Testis (tissue), 3 donors: Measurements from ENCODE around the gene PNCK. TPM values are rescaled to one million over a fixed set of nuclear protein-coding genes. Genes with fewer than 3 reads are reported as not detected.

ENCODE experiments used
- DNase-seq: peaks from one replicate; pipeline ENCODE4 v3.0.0-alpha.2; 2019
- H3K27ac ChIP-seq, 2 donors: fragments of 200-600 bp; sonication (generic); one replicate each; pipeline ENCODE4 v1.5.1; 2019
- H3K27me3 ChIP-seq: fragments of 200-600 bp; sonication (generic); one replicate; pipeline ENCODE4 v1.5.1; 2019
- H3K36me3 ChIP-seq: fragments of 200-600 bp; sonication (generic); one replicate; pipeline ENCODE4 v1.5.1; 2017; ENCODE audit warnings: low read depth; ENCODE audit errors: missing control alignments
- H3K4me1 ChIP-seq: fragments of 200-600 bp; sonication (generic); one replicate; pipeline ENCODE4 v1.5.1; 2019
- H3K4me3 ChIP-seq, 2 donors: fragments of 200-600 bp; sonication (generic); one replicate each; pipeline ENCODE4 v1.5.1; 2017 to 2019
- H3K9me3 ChIP-seq: fragments of 200-600 bp; sonication (generic); one replicate; pipeline ENCODE4 v1.5.1; 2017
- CTCF ChIP-seq, 3 experiments: fragments of 450-650 bp in 2 of 3; fragments of 200-600 bp in 1 of 3; sonication (generic) in 1 of 3; IDR thresholded peaks; one replicate each; pipeline ENCODE4 v1.5.1; 2016 to 2019; ENCODE audit warnings: antibody characterized with exemption in 3 of 3, mild to moderate bottlenecking in 2 of 3, moderate library complexity in 1 of 3
- POLR2A ChIP-seq: fragments of 450-650 bp; IDR thresholded peaks from one replicate; pipeline ENCODE4 v1.6.1; 2017; ENCODE audit warnings: antibody characterized with exemption, mild to moderate bottlenecking, moderate library complexity
- WGBS, 2 donors: methylation state at CpG; one replicate each; pipeline ENCODE4 v1.1.5; 2018; 5-methylcytosine and 5-hydroxymethylcytosine counted together
- intact Hi-C: fragments of 100-400 bp; cut with DNase I; formaldehyde crosslinking; loops from one replicate; pipeline ENCODE4 v1.15.1; 2023; ENCODE audit warnings: low total_unique reads
- polyA plus RNA-seq: library from polyadenylated mRNA; stranded (reverse); fragments of 350-450 nt; fragmentation: Illumina TruSeq; extraction: RNeasy Lipid Tissue Mini Kit (QIAGEN cat#74804); gene quantifications from one replicate; pipeline ENCODE4 v1.2.3, GENCODE V29; 2014; ENCODE audit warnings: low read depth, low replicate concordance; ENCODE audit not compliant: insufficient read depth
- total RNA-seq, 2 donors: library from RNA; depleted of rRNA; stranded (reverse); fragments of >200 nt; gene quantifications; one replicate each; pipeline ENCODE4 v1.2.3, GENCODE V29; 2016

The PNCK gene
- total and polyA plus RNA-seq, 3 donors from 2014 or later = 19.9 to 51.5 (median 41.0) TPM

- no peak overlapping the region for H3K4me3 ChIP-seq
- H3K36me3 ChIP-seq = no peaks in the 10 kb centered on the region
- H3K4me1 ChIP-seq = no peaks in the 10 kb centered on the region
- intact Hi-C loops = no loop called here
- H3K27me3 ChIP-seq = no peaks in the 10 kb centered on the region
- no peak for DNase-seq
- H3K27ac ChIP-seq = no peak overlapping the region
- 38% methylated on average over 17 of the region's 46 CpGs; no CpG with 5 or more reads in 1 of the 2 donors for WGBS, 2 donors
- TF ChIP-seq CTCF (IDR thresholded peaks at IDR 0.05) = no peak
- TF ChIP-seq POLR2A = no peak
- no peaks in the 10 kb centered on the region for H3K9me3 ChIP-seq
Measured at GRCh38 chrX:153644356-153645125, 29.1 kb downstream of the PNCK start.

GRCh38 chrX:153643431-153644351 is 29.9 kb downstream of the PNCK start:
- no peak for TF ChIP-seq POLR2A
- peak in 1 of 3 experiments; percentile 23 for TF ChIP-seq CTCF (IDR thresholded peaks at IDR 0.05)
- Histone ChIP-seq H3K36me3 (no peaks in the 10 kb centered on the region), H3K4me3 (no peak overlapping the region), H3K27me3 (no peaks in the 10 kb centered on the region), H3K9me3 (no peaks in the 10 kb centered on the region), H3K27ac (no peak overlapping the region), H3K4me1 (no peaks in the 10 kb centered on the region)
- WGBS, 2 donors = 0% methylated on average over 31 of the region's 84 CpGs; no CpG with 5 or more reads in 1 of the 2 donors
- intact Hi-C loops = no loop called here
- DNase-seq = no peak

GRCh38 chrX:153642655-153643430 is 30.8 kb downstream of the PNCK start:
- no peaks in the 10 kb centered on the region for H3K36me3 ChIP-seq
- intact Hi-C loops = no loop called here
- no peaks in the 10 kb centered on the region for H3K27me3 ChIP-seq
- 0 to 2% methylated on average over 9 to 41 of the region's 48 CpGs for WGBS, 2 donors
- no peak overlapping the region for H3K27ac ChIP-seq
- TF ChIP-seq CTCF (IDR thresholded peaks at IDR 0.05) = no peak
- TF ChIP-seq POLR2A = no peak
- no peak for DNase-seq
- no peaks in the 10 kb centered on the region for H3K4me1 ChIP-seq
- H3K4me3 ChIP-seq = peak overlapping the region in 1 of 2 donors; percentile 20
- no peaks in the 10 kb centered on the region for H3K9me3 ChIP-seq

- no peaks in the 10 kb centered on the region for H3K27me3 ChIP-seq
- H3K4me3 ChIP-seq = peak overlapping the region in 1 of 2 donors; percentile 20
- no peaks in the 10 kb centered on the region for H3K9me3 ChIP-seq
- intact Hi-C loops = no loop called here
- 41% methylated on average over 7 of the region's 62 CpGs; no CpG with 5 or more reads in 1 of the 2 donors for WGBS, 2 donors
- H3K36me3 ChIP-seq = no peaks in the 10 kb centered on the region
- H3K4me1 ChIP-seq = no peaks in the 10 kb centered on the region
- no peak for TF ChIP-seq POLR2A
- no peak for DNase-seq
- H3K27ac ChIP-seq = no peak overlapping the region
Measured at GRCh38 chrX:153642051-153642654, 31.5 kb downstream of the PNCK start.
